ENCODE measurements around the gene STUB1.

Gene STUB1

DNA sequence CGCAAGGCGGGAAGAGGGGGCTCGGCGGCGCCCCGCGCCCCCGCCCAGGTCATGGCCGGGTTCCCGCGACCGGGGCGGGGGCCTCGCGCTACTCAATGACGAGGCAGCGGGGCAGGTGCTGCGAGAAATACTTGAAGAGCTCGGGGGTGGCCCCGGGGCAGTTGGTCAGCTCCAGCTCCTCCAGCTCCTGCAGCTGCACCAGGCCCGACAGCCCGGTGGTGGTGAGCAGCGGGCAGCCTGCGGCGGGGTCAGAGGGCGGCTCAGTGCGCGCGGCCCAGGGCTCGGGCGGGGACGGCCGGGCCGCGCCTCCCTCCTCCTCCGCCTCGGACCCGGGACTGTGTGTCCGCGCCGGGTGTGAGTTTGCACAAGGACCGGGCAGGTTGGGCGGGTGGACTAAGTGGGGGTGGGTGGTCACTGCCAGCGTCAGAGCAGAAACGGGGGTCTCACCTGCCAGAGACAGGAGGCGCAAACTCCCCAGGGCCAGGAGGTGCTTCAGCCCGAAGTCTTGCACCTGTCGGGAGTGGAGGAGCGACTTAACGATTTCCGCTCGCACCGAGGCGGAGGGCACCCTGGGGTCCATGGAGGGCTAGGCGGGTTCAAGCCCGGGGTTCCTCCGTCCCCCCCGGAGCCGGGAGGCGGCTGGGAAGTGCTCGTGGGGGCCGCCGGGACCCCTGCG is 14.1 kb downstream of the STUB1 start:
- no peak for DNase-seq (ENCODE audit: low read depth, low spot score)

DNA sequence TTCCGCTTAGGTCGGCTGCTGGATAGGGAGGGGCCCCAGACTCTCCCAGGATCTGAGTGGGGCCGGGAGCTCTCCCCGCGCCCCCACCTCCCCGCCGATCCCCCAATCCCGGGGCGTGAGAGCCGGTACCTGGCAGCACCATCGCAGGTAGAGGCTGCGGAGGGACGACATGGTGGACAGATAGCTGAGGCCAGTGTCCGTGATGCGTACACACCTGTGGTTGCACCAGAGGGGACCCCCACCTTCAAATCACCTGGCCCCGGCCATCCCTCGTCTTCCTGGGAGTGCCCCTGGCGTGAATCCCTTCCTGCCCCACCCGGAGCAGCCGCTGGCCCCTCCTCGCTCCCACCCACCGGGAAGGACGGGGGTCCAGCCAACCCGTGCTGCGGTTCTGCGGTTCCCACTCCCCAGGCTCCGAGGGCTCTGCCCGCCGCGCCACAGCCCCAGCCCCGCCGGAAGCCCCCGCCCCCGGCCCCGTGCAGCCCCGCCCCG is 14.7 kb downstream of the STUB1 start:
- no peak for DNase-seq (ENCODE audit: low read depth, low spot score)

DNA sequence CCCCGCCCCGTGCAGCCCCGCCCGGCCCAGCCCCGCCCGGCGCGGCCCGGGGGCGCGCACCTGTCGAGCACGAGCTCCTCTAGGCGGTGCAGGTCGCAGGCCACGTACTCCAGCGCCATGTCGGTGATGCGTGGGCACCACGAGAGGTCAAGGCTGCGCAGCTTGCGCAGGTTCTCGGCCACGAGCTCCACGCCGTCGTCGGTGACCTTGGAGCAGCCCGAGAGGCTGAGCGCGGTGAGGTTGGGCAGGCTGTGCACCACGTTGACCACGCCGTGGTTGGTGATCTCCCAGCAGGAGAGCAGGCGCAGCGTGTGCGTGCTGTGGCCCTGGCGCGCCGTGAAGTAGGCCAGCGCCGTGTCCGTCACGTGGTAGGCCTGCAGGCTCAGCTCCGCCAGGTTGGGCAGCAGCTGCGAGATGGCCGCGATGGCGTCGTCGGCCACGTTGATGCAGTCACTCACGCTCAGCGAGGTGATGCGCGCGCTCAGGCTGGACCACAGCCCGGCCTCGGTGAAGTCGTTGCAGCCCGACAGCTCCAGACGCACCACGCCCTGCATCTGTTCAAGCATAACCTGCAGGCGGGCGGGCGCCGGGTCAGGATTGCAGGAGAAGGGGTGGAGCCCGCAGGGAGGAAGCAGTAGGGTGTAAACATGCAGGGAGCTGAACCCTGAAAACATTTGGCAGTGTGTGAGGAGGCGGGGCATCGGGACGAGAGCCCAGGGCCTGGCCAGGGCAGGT is 15.3 kb downstream of the STUB1 start:
- DNase-seq (ENCODE audit: low read depth, low spot score), result no peak

DNA sequence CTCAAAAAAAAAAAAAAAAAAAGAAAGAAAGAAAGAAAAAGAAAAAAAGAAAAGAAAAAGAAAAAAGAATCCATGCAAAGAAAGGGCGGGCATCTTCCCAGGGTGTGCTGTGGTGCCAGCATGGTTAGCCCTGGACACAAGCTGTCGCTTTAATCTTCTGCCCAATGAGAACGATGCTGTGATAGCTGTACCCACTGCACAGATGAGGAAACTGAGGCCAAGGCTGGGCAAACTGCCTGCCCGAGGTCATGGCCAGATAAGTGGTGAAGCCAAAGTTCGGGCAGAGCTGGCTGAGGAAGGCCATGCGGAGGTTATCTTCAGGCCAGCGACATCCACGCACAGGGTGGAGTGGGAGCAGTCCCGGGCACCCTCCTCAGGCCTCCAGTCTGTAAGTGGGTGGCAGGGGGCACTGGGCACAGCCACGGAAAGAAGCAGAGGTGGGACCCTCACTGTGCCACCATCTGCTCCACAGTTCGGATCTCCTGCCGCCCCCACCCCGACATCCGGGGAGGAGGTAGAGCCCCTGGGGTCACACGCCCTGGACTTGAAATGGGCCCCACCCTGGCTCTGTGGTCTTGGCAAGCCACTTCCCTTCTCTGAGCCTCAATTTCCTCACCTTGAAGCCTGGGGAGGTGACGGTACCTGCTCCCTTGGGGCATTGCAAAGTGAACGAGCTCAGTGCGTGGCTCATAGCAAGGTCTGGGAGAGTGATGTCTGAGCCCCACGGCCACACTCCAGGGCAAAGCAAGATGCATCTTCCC is 18.9 kb downstream of the STUB1 start:
- no peak for DNase-seq (ENCODE audit: low read depth, low spot score)

DNA sequence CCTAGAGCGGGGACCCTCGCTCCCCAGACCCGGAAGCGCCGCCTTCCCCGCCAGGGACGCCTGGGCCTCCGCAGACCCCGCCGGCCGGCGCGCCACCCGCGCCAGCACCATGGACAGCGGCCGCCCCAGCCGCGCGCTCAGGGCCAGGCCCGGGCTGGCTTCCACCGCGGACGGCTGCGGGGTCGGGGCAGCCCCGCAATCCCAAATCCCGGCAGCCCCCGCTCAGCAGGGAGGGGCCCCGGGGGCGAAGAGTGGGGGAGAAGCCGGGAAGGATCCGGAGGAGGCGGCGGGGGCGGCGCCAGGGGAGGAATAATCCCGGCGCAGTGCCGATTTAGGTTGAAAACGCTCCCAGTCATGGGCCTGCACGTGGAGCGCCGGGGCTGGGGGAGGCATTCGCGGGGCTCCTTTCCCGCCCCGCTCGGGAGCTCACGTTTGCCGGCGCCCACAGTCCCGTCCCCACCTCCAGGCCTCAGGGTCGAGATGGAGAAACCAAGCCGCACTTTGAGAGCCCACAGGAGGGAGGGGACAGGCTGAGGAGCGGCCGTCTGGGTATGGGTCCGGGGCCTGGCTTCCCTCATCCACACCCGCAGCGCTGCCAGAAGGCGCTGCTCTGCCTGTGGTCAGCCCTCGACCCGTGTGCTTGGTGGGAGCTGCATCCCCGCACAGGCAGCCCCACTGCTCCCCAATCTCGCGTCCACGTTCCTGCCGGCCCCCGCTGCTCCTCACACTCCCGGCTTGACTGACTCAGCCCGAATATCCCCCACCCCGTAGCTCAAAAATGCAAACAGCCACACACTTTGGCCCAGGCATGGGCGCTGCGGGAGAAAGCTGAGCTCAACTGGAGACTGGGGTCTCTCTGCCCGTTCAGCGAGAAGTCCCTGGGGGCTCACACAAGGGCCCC is 20.7 kb downstream of the STUB1 start:
- DNase-seq (ENCODE audit: low read depth, low spot score), result no peak

DNA sequence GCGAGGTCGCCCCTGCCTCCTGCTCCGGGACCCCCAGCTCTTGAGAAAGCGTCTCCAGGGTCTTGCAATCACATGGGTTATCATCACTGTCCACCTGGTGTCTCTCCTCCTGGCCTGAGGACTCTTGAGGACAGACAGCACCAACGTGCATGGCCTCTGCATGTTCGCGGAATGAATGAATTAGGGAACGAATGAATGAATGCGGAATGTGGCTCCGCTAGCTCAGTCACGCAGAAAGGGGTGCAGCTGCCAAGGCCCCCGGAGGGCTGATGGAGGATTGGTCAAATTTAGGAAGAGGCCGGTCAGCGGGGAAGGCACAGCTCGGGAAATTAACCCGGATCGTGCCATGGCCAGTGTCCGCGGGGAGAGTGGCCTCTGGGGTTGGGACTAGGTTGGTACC is 22.1 kb downstream of the STUB1 start:
- no peak for DNase-seq (ENCODE audit: low read depth, low spot score)

DNA sequence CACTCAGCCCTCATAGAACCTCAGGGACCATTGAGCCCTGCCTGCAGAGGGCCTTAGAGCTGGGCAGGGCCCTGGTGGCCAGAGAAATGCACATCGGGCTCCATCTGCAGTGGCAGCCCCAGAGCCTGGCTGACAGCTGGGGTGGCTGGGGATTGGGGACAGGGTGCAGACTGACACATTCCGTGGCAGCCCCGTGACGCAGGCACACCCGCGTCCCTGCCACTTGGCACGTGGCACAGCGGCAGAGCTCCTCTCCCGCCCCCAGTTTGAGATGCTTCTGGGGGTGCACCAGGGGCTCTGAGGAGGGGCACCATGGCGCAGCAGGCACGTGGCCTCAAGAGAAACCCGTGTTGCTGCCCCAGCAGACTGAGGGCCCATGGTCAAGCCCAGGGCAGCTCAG is 23.2 kb downstream of the STUB1 start:
- no peak for DNase-seq (ENCODE audit: low read depth, low spot score)

DNA sequence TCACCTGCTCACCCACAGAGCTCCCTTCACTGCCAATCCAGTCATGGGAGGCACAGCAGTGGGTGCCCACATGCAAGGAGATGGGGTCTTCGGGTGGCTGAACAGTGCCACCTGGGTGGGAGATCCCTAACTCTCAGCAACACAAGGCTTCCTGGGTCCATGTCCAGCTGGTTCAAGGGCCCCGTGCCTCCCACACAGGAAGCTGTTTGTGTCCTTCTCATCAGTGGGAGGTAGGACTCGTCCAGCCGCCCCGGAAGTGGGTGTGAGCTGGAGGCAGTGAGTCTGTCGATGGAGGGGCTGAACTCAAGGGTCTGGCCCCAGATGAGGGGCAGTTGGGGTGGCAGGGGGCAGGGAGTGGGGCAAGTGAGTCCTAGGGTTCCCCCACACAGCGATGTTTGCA is 23.8 kb downstream of the STUB1 start:
- no peak for DNase-seq (ENCODE audit: low read depth, low spot score)

DNA sequence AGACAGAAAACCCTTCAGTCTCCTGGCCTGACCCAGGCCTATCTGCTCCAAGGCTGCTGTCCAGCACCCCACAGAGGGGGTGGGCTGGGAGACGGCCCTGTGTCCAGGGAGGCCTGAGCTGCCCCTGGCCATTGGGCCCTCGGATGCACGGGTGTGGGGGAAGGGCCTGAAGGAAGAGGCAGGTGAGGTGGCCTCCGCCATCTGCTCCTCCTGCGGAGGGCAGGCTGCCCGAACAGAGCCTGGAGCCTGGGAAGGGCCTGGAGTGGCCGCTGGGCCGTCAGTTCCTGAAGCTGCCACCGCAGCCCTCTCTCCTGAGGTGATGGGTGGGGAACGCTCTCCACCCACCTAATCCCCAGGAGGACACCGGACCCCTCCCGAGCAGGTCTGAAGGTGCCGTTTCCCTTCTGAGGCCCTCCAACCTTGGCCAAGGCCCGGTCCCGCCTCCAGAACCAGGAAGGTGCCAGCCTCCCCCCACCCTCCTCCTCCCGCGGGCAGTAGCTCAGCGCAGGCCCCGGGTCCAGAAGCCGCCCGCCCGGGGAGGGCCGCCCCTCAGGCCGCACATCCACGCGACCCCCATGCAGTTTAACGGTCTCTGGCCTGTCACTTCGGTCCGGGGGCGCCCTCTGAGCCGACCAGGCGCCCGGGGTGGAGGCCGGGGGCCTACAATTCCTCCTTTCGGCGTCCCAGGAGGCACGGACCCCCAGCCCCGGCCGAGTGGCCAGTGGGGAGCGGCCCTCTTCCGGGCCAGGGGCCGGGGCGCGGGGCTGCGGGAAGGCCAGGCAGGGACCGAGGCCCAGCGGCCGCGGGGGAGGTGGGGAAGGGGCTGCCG is 24.6 kb downstream of the STUB1 start:
- no peak for DNase-seq (ENCODE audit: low read depth, low spot score)

DNA sequence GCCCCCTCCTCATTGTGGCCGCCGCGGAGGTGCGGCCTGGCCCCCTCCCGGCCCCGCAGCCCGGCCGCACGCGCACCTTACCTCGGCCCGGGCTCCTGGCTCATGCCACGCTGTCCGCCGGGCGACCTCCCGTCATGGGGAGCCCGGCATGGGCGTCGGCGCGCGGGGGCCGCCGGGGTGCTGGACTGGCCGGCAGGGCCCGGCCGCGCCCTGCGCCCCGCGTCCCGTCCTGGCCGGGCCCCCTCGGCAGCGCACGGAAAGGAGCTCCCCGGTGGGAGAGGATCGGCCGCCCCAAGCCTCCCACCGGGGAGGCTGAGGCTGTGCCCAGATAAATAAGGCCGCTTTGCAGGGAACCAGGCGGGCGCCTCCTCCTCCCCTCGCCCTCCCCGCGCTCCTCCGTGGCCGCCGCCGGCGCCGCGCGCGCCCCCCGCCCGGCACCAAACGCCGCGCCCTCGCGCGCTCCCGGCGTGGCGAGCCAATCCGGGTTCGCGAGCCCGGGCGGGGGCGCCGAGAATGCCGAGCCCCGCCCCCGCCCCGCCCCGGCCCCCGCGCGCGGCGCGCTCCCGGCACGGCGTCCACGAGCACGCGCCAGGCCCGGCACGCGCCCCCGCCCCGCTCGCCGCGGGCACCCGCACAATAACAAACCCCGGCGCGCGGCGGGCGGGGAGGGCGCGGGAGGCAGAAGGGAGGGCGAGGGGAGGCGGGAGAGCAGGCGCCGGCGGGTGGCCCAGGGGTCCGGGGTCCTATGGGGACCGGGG is 25.4 kb downstream of the STUB1 start, which contains the start of gene FBXL16:
FBXL16 (minus strand) TSS at position 371 of the 758 bp plus-strand sequence. CDS start 8,396 bp downstream, outside the sequence.
- DNase-seq (ENCODE audit: low read depth, low spot score), result no peak

DNA sequence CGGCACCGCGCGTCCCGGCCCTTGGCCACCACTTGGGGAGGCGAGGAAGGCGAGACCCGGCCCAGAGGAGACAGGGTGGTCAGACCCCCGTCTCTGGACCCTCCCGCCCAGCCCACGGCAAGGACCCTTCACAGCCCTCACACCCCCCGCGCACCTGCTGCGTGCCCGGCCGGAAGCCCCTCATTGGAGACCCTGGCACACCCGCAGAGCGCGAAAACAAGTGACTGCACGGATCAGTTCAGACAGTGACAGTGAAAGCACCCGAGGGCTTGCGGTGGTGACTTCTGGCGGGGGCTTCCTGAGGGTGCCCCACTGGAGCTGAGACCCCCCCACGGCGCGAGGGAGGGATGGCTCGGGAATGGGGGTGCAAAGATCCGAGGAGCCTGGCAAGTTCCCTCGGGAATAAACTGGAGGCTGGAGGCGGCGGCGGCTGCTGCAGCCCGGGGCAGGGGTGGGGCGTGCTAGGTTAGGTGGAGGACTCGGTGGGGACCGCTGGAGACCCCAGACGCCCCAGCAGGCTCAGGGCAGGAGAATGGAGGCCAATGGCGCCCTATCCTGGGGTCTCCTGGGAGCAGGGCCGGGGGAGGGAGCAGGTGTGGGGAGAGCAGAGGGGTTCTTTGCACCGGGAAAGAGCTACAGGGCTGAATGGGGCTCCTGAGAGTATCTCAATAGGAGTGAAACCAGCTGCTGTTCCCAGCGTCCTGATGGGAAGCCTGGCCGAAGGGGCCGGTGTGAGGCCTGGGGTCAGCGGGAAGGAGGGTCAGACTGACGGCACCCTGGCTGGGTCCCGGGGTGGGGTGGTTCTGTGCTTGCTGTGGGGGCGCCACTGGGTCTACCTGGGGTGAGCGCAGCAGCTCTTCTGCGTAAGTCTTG is 26.2 kb downstream of the STUB1 start:
- no peak for DNase-seq (ENCODE audit: low read depth, low spot score)

DNA sequence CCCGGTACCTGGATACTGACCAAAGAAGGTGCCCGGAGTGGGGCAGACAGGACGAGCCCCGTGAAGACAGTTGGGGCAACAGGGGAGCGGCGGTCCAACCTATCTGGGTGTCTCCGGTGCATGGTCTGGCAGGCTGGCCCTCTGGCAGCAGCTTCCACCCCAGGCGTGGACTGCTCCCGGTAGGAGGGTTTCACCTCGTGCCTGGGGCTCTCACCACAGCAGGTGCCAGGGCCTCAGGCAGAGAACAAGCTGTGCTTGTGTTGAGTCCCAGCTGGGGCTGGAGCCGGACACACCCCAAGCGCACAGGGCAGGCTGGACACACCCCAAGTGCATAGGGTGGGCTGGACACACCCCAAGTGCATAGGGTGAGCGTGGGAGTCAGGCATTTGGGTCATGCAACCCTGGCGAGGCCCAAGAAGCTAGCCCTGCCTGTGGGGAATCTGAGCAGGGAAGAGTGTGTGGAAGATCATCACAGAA is 26.9 kb downstream of the STUB1 start:
- DNase-seq (ENCODE audit: low read depth, low spot score), result no peak

DNA sequence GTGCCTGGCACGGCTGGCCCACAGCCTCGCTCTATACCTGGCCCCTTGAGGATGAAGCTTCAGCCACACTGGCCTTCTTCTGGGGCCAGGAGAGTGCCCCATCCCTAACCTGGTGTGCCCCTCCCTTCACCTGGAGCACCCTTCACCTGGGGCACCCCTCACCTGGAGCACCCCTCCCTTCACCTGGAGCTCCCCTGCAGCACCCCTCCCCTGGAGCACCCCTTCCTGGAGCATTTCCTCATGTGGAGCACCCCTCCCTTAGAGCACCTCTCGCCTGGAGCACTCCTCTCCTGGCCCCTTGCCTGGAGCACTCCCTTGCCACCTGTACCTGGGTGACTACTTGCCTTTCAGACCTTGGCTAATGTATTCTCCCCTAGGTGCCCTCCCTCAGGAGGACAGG is 27.8 kb downstream of the STUB1 start:
- DNase-seq (ENCODE audit: low read depth, low spot score), result no peak

DNA sequence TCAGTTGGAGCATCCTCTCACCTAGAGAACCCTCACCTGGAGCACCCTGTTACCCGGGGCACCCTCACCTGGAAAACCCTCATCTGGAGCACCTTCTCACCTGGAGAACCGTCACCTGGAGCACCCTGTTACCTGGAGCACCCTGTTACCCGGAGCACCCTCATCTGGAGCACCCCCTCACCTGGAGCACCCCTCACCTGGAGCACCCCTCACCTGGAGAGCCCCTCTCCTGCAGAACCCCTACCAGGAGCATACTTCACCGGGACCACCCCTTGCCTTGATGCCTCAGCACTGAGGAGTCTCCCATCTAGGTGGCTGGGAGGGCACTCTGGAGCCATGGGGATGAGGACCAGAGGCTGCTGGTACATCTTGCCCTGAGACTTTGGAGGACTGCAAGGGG is 28.7 kb downstream of the STUB1 start:
- no peak for DNase-seq (ENCODE audit: low read depth, low spot score)

DNA sequence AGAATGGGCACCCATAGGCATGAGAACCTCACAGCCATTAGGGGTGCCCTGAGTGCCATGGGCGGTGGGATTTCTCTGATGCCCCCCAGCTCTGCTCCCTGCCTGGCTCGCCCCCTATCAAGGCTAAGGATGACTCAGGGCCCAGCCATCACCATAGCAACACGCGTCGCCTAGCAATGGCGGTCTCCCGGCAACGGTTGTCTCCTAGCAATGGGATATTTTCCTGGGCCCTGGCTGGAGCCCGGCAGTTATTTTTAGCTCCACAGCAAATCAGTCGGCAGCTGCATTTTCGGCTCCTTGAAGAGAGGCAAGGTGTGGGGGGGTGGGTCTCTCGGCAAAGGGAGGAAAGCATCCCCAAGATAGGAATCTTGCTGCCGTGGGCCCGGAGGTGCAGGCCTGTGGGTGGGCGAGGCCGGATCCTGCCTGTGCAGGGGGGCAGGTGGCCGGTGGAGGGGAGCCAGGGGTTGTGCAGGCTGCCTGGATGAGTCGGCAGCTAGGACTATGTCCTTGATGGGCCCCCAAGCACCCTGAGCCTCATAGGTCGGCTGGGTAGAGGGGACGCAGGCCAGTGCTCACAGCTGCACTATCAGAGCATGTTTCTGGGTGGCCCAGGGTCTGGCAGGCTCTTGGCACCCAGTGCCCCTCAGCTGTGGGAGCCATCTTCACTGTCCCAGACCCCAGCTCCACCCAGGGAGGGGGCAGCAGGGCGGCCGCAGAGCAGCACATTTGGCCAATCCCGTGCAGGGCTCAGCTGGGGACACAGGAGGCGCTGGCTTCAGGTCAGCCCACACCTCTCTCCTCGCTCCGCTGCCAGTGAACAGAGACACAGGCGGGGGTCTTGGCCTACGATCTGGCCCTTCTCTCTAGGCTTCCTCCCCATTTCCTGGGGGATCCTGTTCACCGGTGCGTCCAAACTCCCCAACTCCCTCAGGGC is 29.6 kb downstream of the STUB1 start:
- no peak for DNase-seq (ENCODE audit: low read depth, low spot score)

DNA sequence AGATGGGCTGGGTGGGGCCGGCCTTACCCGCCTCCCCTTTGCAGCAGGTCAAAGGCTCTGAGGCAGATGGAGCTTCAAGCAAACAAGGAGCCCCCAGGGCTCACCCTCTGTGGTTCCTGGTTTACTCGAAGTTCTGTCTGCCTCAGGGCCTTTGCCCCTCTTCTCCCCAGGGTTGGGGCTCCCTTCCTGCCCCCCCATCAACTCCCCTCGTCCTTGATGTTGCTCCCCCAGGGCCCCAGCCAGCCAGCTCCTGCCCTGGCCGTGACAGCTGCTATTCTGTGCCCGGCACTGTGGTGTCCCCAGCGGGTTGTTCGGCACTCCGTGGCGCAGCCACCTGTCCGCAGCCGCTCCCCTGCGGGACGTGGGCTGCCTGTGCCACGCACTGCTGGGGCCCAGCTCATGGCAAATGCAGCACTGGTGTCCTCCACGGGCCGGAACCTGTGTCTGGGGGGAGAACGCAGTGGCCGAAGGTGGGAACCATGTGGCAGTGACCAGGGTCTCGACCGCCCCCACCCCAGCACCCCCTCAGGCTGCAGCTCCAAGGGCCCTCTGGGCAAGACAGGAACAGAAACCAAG is 30.4 kb downstream of the STUB1 start:
- no peak for DNase-seq (ENCODE audit: low read depth, low spot score)

DNA sequence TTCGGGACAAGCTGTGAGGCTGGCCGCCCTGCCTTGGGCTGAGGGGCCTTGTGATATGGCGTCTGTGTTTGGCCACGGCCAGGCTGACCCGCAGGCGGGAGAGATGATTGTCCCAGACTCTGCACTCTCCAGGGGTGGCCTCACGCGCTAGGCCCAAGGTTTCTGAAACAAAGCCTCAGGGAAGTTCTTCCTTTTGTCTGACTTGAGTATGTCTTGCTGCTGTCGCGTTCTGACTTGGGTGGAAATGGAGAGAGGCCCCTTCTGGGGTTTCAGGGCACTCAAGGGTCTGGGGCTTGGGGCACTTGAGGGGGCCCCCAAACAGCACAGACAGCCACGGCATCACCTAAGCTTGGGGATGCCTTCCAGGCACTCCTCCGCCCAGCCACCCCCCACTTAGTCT is 30.9 kb downstream of the STUB1 start:
- no peak for DNase-seq (ENCODE audit: low read depth, low spot score)

All from brain pericyte (primary cell).